Measurements from ENCODE around the gene TSPAN18. TPM values are rescaled to one million over a fixed set of nuclear protein-coding genes. Genes with fewer than 3 reads are reported as not detected.

The TSPAN18 gene
- total RNA-seq, 1 experiment from 2014 or later: 18.3 TPM

DNA sequence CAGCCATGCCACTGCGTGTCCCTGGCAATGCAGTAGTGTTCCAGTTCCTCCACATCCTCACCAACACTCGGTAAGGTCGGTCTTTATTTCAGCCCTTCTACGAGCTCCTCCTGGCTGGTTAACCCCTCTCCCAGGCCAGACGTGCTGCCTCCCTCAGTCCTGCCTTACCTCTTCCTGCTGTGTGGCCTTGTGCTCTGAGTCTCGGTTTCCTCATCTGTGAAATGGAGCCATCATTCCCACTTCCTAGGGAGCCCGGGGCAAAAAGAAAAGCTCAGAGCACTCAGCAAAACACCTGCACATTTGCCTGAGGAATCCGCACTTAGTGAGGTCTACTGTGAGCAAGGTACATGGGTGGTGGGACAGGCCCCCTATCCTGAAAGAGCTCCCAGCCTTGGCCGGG, 214.1 kb downstream of the TSPAN18 start:
- Histone ChIP-seq H3K27me3 (ENCODE audit: insufficient read depth, low read length) (no peaks in the 10 kb centered on the region), H3K9me3 (ENCODE audit: control insufficient read depth in 1 of 2, insufficient read depth in 1 of 2, low read depth in 1 of 2, low read length in 2 of 2) (no peaks in the 10 kb centered on the region), H3K9me2 (ENCODE audit: insufficient read depth) (no peaks in the 10 kb centered on the region), H3K9ac (ENCODE audit: low read length) (no peak overlapping the region), H3K4me1 (ENCODE audit: control insufficient read depth in 1 of 2, insufficient read depth in 2 of 2, low read length in 2 of 2) (no peaks in the 10 kb centered on the region), H3K79me2 (ENCODE audit: insufficient read depth, low read length) (peaks cover 4% of the 10 kb centered on the region; the same call in 1 of the 2 replicates), H2AFZ (ENCODE audit: low read depth, low read length, poor library complexity, severe bottlenecking) (no peak overlapping the region), H3K4me2 (ENCODE audit: low read length) (no peak overlapping the region), H4K20me1 (ENCODE audit: insufficient read depth) (no peaks in the 10 kb centered on the region), H3K27ac (ENCODE audit: low read depth, low read length) (no peak overlapping the region), H3K36me3 (ENCODE audit: control insufficient read depth in 1 of 2, insufficient read depth in 2 of 2, low read length in 2 of 2) (no peaks in the 10 kb centered on the region; a peak in 1 of 4 replicates), H3K4me3 (replicated peaks in 1 of 2; ENCODE audit: low read depth in 1 of 2, low read length in 2 of 2) (no peak overlapping the region)
- ATAC-seq (no peak), DNase-seq (ENCODE audit: low read depth, low spot score) (no peak)
- TF ChIP-seq ELF1 (IDR thresholded peaks at IDR 0.05; ENCODE audit: borderline replicate concordance, low read depth) (no peak), RAD21 (IDR thresholded peaks at IDR 0.05; ENCODE audit: low read depth) (no peak), EGR1 (IDR thresholded peaks at IDR 0.05; ENCODE audit: low read depth) (no peak)
- TF ChIP-seq, protein P1, sequence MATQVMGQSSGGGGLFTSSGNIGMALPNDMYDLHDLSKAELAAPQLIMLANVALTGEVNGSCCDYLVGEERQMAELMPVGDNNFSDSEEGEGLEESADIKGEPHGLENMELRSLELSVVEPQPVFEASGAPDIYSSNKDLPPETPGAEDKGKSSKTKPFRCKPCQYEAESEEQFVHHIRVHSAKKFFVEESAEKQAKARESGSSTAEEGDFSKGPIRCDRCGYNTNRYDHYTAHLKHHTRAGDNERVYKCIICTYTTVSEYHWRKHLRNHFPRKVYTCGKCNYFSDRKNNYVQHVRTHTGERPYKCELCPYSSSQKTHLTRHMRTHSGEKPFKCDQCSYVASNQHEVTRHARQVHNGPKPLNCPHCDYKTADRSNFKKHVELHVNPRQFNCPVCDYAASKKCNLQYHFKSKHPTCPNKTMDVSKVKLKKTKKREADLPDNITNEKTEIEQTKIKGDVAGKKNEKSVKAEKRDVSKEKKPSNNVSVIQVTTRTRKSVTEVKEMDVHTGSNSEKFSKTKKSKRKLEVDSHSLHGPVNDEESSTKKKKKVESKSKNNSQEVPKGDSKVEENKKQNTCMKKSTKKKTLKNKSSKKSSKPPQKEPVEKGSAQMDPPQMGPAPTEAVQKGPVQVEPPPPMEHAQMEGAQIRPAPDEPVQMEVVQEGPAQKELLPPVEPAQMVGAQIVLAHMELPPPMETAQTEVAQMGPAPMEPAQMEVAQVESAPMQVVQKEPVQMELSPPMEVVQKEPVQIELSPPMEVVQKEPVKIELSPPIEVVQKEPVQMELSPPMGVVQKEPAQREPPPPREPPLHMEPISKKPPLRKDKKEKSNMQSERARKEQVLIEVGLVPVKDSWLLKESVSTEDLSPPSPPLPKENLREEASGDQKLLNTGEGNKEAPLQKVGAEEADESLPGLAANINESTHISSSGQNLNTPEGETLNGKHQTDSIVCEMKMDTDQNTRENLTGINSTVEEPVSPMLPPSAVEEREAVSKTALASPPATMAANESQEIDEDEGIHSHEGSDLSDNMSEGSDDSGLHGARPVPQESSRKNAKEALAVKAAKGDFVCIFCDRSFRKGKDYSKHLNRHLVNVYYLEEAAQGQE (IDR thresholded peaks at IDR 0.05; ENCODE audit: low read depth): no peak
- TF ChIP-seq, protein P2, sequence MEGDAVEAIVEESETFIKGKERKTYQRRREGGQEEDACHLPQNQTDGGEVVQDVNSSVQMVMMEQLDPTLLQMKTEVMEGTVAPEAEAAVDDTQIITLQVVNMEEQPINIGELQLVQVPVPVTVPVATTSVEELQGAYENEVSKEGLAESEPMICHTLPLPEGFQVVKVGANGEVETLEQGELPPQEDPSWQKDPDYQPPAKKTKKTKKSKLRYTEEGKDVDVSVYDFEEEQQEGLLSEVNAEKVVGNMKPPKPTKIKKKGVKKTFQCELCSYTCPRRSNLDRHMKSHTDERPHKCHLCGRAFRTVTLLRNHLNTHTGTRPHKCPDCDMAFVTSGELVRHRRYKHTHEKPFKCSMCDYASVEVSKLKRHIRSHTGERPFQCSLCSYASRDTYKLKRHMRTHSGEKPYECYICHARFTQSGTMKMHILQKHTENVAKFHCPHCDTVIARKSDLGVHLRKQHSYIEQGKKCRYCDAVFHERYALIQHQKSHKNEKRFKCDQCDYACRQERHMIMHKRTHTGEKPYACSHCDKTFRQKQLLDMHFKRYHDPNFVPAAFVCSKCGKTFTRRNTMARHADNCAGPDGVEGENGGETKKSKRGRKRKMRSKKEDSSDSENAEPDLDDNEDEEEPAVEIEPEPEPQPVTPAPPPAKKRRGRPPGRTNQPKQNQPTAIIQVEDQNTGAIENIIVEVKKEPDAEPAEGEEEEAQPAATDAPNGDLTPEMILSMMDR (IDR thresholded peaks at IDR 0.05 in 2 of 3, conservative IDR thresholded peaks at IDR 0.05 in 1 of 3; ENCODE audit: borderline replicate concordance in 1 of 3, insufficient read depth in 1 of 3, low read depth in 2 of 3, low read length in 2 of 3): no peak
- TF ChIP-seq, protein P3, sequence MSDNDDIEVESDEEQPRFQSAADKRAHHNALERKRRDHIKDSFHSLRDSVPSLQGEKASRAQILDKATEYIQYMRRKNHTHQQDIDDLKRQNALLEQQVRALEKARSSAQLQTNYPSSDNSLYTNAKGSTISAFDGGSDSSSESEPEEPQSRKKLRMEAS (IDR thresholded peaks at IDR 0.05): no peak
- TF ChIP-seq, protein P4, sequence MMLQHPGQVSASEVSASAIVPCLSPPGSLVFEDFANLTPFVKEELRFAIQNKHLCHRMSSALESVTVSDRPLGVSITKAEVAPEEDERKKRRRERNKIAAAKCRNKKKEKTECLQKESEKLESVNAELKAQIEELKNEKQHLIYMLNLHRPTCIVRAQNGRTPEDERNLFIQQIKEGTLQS (IDR thresholded peaks at IDR 0.05): no peak
- RAD21 ChIA-PET (ENCODE audit: low non-redundant PET in 1 of 2, low total read pairs in 2 of 2, uncharacterized antibody in 2 of 2, unreplicated experiment in 2 of 2): no interaction called here
- BruUV-seq (replicated peaks): no TSS peak
- intact Hi-C loops (cut with micrococcal nuclease): no loop called here
- CTCF ChIA-PET: interaction anchor here (1.3 to 7.0 kb wide), 2 partner anchors 10 to 163 kb away, joined by 5 to 236 read pairs; no protein-coding TSS in a partner anchor
- POLR2A ChIA-PET: no interaction called here

Measured in HCT116 (cell line).